CD4-positive, alpha-beta T cell (primary cell): ENCODE data around the gene ZNF17. TPM values are rescaled to one million over a fixed set of nuclear protein-coding genes. Genes with fewer than 3 reads are reported as not detected.

ENCODE experiments used
- ATAC-seq: fragments of 200-7000 bp; cut with Tn5 transposase; one replicate; pipeline ENCODE4 v1.10.0; 2022; ENCODE audit warnings: mild to moderate bottlenecking; ENCODE audit not compliant: poor library complexity
- CTCF ChIA-PET: fragments of 350-600 bp; sonication (Branson Sonifier 250); formaldehyde crosslinking; loops from one replicate; lab custom pipeline; 2021; ENCODE audit warnings: antibody characterized with exemption, inconsistent platforms; lab: Charles Lee
- POLR2A ChIA-PET: fragments of 350-600 bp; sonication (Branson Sonifier 250); formaldehyde crosslinking; loops from one replicate; lab custom pipeline; 2021; ENCODE audit warnings: antibody characterized with exemption, inconsistent platforms; lab: Charles Lee
- DNase-seq, 14 experiments: peaks; one replicate each; pipeline ENCODE4 v3.0.0-alpha.2; 2013 to 2020; ENCODE audit warnings: mixed read lengths in 2 of 14
- H3K27ac ChIP-seq, 2 donors: one replicate each; pipeline versions ENCODE4 v1.5.1 to v1.7.0; 2013; ENCODE audit warnings: low read length in 2 of 2, low read depth in 1 of 2, mild to moderate bottlenecking in 1 of 2
- H3K27me3 ChIP-seq, 2 experiments: 1 replicate in 1 of 2; 2 replicates in 1 of 2; pipeline versions ENCODE4 v1.6.1 to v1.7.0; 2013; ENCODE audit warnings: low read length in 2 of 2, control low read depth in 1 of 2, mild to moderate bottlenecking in 1 of 2, moderate library complexity in 1 of 2; ENCODE audit not compliant: insufficient read depth in 2 of 2, control insufficient read depth in 1 of 2
- H3K36me3 ChIP-seq: one replicate; pipeline ENCODE4 v1.6.1; 2013; ENCODE audit warnings: low read length, control low read depth; ENCODE audit not compliant: insufficient read depth
- H3K4me1 ChIP-seq: one replicate; pipeline ENCODE4 v1.6.1; 2013; ENCODE audit warnings: low read length, control low read depth; ENCODE audit not compliant: insufficient read depth
- H3K4me3 ChIP-seq: one replicate; pipeline ENCODE4 v1.5.1; 2013; ENCODE audit warnings: mild to moderate bottlenecking, low read length, moderate library complexity
- H3K9me3 ChIP-seq, 2 experiments: 1 replicate in 1 of 2; 2 replicates in 1 of 2; pipeline versions ENCODE4 v1.6.1 to v1.7.0; 2013; ENCODE audit warnings: low read length in 2 of 2, mild to moderate bottlenecking in 2 of 2, control low read depth in 1 of 2, moderate library complexity in 1 of 2; ENCODE audit not compliant: control insufficient read depth in 1 of 2, insufficient read depth in 1 of 2
- H3K27ac Mint-ChIP-seq: one replicate; pipeline ENCODE4 v1.8.0; 2020; ENCODE audit warnings: mixed read lengths
- H3K27me3 Mint-ChIP-seq: one replicate; pipeline ENCODE4 v1.8.0; 2021; ENCODE audit warnings: mixed read lengths
- H3K36me3 Mint-ChIP-seq: one replicate; pipeline ENCODE4 v1.8.0; 2021; ENCODE audit warnings: low read depth, mixed read lengths
- H3K4me1 Mint-ChIP-seq: one replicate; pipeline ENCODE4 v1.8.0; 2021; ENCODE audit warnings: low read depth, mixed read lengths
- H3K4me3 Mint-ChIP-seq: one replicate; pipeline ENCODE4 v1.8.0; 2020; ENCODE audit warnings: mild to moderate bottlenecking, mixed read lengths
- H3K9me3 Mint-ChIP-seq: one replicate; pipeline ENCODE4 v1.8.0; 2020; ENCODE audit warnings: mixed read lengths
- CTCF ChIP-seq: fragments of 200-600 bp; IDR thresholded peaks from one replicate; pipeline ENCODE4 v1.8.0; 2022; ENCODE audit warnings: antibody characterized with exemption, mild to moderate bottlenecking
- intact Hi-C, 2 experiments: fragments of 100-400 bp; cut with DNase I in 1 of 2; cut with micrococcal nuclease in 1 of 2; formaldehyde crosslinking; loops; one replicate each; pipeline versions ENCODE4 v1.15.1 to v1.9.0; 2023 to 2025; cut with DNase I, micrococcal nuclease
- total RNA-seq, 174 experiments: library from RNA in 2 of 174; stranded (reverse) in 2 of 174; gene quantifications; one replicate each; pipeline ENCODE4 v1.2.3 and lab custom pipeline; 2021 to 2026

ZNF17 gene
- total RNA-seq, 2 experiments from 2014 or later, result 9.3 to 10.0 TPM

GRCh38 chr19:57376151-57376550 is 34.8 kb upstream of the ZNF17 start:
- DNase-seq, result no peak
- Mint-ChIP-seq H3K9me3 (peaks cover 26% of the 10 kb centered on the region), H3K27ac (no peak overlapping the region), H3K36me3 (peaks cover 98% of the 10 kb centered on the region), H3K4me1 (no peaks in the 10 kb centered on the region), H3K27me3 (no peaks in the 10 kb centered on the region), H3K4me3 (no peak overlapping the region)
- no peak for ATAC-seq
- H3K4me1 ChIP-seq, result no peaks in the 10 kb centered on the region
- ChIA-PET CTCF (no interaction called here), POLR2A (no interaction called here)
- no peak for TF ChIP-seq CTCF
- intact Hi-C loops, result no loop called here
- H3K27me3 ChIP-seq, result no peaks in the 10 kb centered on the region
- H3K27ac ChIP-seq, result no peak overlapping the region
- H3K9me3 ChIP-seq, result peaks cover 39 to 67% of the 10 kb centered on the region in 2 experiments
- H3K36me3 ChIP-seq, result peaks cover 20% of the 10 kb centered on the region
- H3K4me3 ChIP-seq, result no peak overlapping the region

GRCh38 chr19:57377498-57378146 is 33.3 kb upstream of the ZNF17 start:
- Histone ChIP-seq H3K4me1 (no peaks in the 10 kb centered on the region), H3K27ac (no peak overlapping the region), H3K9me3 (peaks cover 49 to 64% of the 10 kb centered on the region in 2 experiments), H3K4me3 (no peak overlapping the region), H3K27me3 (no peaks in the 10 kb centered on the region), H3K36me3 (peaks cover 10% of the 10 kb centered on the region)
- DNase-seq, result no peak
- no peak for ATAC-seq
- ChIA-PET CTCF (no interaction called here), POLR2A (no interaction called here)
- TF ChIP-seq CTCF, result no peak
- Mint-ChIP-seq H3K27ac (no peak overlapping the region), H3K4me3 (no peak overlapping the region), H3K9me3 (peaks cover 24% of the 10 kb centered on the region), H3K4me1 (no peaks in the 10 kb centered on the region), H3K27me3 (no peaks in the 10 kb centered on the region), H3K36me3 (peaks cover 84% of the 10 kb centered on the region)
- intact Hi-C loops, result no loop called here

- no peaks in the 10 kb centered on the region for H3K4me1 Mint-ChIP-seq
- Histone ChIP-seq H3K27ac (no peak overlapping the region), H3K4me1 (no peaks in the 10 kb centered on the region), H3K4me3 (no peak overlapping the region), H3K27me3 (no peaks in the 10 kb centered on the region), H3K9me3 (peaks cover 37 to 52% of the 10 kb centered on the region in 2 experiments), H3K36me3 (no peaks in the 10 kb centered on the region)
- no peak overlapping the region for H3K4me3 Mint-ChIP-seq
- DNase-seq (no peak), ATAC-seq (no peak)
- ChIA-PET POLR2A (no interaction called here), CTCF (no interaction called here)
- no peak overlapping the region for H3K27ac Mint-ChIP-seq
- H3K9me3 Mint-ChIP-seq, result peaks cover 19% of the 10 kb centered on the region
- H3K27me3 Mint-ChIP-seq, result no peaks in the 10 kb centered on the region
- intact Hi-C loops, result no loop called here
- peaks cover 56% of the 10 kb centered on the region for H3K36me3 Mint-ChIP-seq
- TF ChIP-seq CTCF, result no peak
These were observed 30.0 kb upstream of the ZNF17 start for GRCh38 chr19:57380923-57381322.
